B cell (primary cell): ENCODE data around the gene ZNRD2.

Experiments
- EZH2 ChIP-seq: IDR thresholded peaks from 2 replicates; pipeline ENCODE4 v1.6.1; 2012; ENCODE audit warnings: borderline replicate concordance, low read depth, mild to moderate bottlenecking, moderate library complexity, low read length; ENCODE audit not compliant: insufficient read depth, poor library complexity, severe bottlenecking
- TF ChIP-seq, protein P1 (sequence below): fragments of 200-600 bp; IDR thresholded peaks from one replicate; pipeline ENCODE4 v1.8.0; 2022; ENCODE audit warnings: antibody characterized with exemption, mild to moderate bottlenecking

DNA sequence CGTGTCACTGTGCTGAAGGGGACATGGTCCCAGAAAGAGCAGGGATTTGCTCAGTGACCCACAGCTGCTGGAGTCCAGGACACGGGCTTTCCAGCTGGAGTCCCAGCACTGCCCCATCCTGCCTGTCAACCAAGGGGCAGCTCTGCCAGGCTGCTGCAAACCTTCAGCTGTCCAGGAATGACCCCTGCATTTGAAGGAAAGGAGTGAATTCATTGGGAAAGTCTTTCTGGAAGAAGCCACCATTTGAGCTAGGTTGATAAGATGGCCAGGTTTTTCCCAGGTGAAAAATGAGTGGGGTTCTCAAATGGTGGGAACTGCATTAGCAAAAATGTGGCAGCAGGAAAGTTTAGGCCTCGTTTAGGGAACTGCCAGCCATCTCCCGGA lies 16.0 kb downstream of the ZNRD2 start:
- no peak for TF ChIP-seq EZH2
- TF ChIP-seq, protein P1, sequence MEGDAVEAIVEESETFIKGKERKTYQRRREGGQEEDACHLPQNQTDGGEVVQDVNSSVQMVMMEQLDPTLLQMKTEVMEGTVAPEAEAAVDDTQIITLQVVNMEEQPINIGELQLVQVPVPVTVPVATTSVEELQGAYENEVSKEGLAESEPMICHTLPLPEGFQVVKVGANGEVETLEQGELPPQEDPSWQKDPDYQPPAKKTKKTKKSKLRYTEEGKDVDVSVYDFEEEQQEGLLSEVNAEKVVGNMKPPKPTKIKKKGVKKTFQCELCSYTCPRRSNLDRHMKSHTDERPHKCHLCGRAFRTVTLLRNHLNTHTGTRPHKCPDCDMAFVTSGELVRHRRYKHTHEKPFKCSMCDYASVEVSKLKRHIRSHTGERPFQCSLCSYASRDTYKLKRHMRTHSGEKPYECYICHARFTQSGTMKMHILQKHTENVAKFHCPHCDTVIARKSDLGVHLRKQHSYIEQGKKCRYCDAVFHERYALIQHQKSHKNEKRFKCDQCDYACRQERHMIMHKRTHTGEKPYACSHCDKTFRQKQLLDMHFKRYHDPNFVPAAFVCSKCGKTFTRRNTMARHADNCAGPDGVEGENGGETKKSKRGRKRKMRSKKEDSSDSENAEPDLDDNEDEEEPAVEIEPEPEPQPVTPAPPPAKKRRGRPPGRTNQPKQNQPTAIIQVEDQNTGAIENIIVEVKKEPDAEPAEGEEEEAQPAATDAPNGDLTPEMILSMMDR: no peak
